ENCODE measurements around the gene F13A1.

F13A1 gene

GRCh38 chr6:6350696-6351095 is 30.2 kb upstream of the F13A1 start:
- H3K27ac ChIP-seq (ENCODE audit: low read depth in 2 of 2, low read length in 2 of 2), result no peak overlapping the region
- no peaks in the 10 kb centered on the region for H3K4me1 ChIP-seq (ENCODE audit: control insufficient read depth in 2 of 2, insufficient read depth in 2 of 2, low read length in 2 of 2)
- H3K36me3 ChIP-seq (ENCODE audit: control insufficient read depth in 2 of 2, insufficient read depth in 2 of 2, low read length in 2 of 2), result no peaks in the 10 kb centered on the region
- H3K27me3 ChIP-seq (ENCODE audit: control insufficient read depth in 2 of 2, insufficient read depth in 2 of 2, low read length in 2 of 2), result no peaks in the 10 kb centered on the region
- no peak overlapping the region for H3K4me3 ChIP-seq (ENCODE audit: low read length in 2 of 2)
- no peak overlapping the region for H3K9ac ChIP-seq (ENCODE audit: low read depth in 1 of 2, low read length in 2 of 2)
- H3K9me3 ChIP-seq (ENCODE audit: control insufficient read depth in 2 of 2, low read length in 2 of 2), result no peaks in the 10 kb centered on the region

GRCh38 chr6:6348256-6348655 is 27.8 kb upstream of the F13A1 start:
- no peaks in the 10 kb centered on the region for H3K27me3 ChIP-seq (ENCODE audit: control insufficient read depth in 2 of 2, insufficient read depth in 2 of 2, low read length in 2 of 2)
- H3K4me3 ChIP-seq (ENCODE audit: low read length in 2 of 2), result no peak overlapping the region
- no peaks in the 10 kb centered on the region for H3K4me1 ChIP-seq (ENCODE audit: control insufficient read depth in 2 of 2, insufficient read depth in 2 of 2, low read length in 2 of 2)
- no peaks in the 10 kb centered on the region for H3K36me3 ChIP-seq (ENCODE audit: control insufficient read depth in 2 of 2, insufficient read depth in 2 of 2, low read length in 2 of 2)
- no peak overlapping the region for H3K9ac ChIP-seq (ENCODE audit: low read depth in 1 of 2, low read length in 2 of 2)
- no peaks in the 10 kb centered on the region for H3K9me3 ChIP-seq (ENCODE audit: control insufficient read depth in 2 of 2, low read length in 2 of 2)
- H3K27ac ChIP-seq (ENCODE audit: low read depth in 2 of 2, low read length in 2 of 2), result no peak overlapping the region

- H3K9ac ChIP-seq (ENCODE audit: low read depth in 1 of 2, low read length in 2 of 2), result no peak overlapping the region
- H3K4me3 ChIP-seq (ENCODE audit: low read length in 2 of 2), result no peak overlapping the region
- no peaks in the 10 kb centered on the region for H3K36me3 ChIP-seq (ENCODE audit: control insufficient read depth in 2 of 2, insufficient read depth in 2 of 2, low read length in 2 of 2)
- H3K27me3 ChIP-seq (ENCODE audit: control insufficient read depth in 2 of 2, insufficient read depth in 2 of 2, low read length in 2 of 2), result no peaks in the 10 kb centered on the region
- no peaks in the 10 kb centered on the region for H3K4me1 ChIP-seq (ENCODE audit: control insufficient read depth in 2 of 2, insufficient read depth in 2 of 2, low read length in 2 of 2)
- H3K27ac ChIP-seq (ENCODE audit: low read depth in 2 of 2, low read length in 2 of 2), result no peak overlapping the region
- no peaks in the 10 kb centered on the region for H3K9me3 ChIP-seq (ENCODE audit: control insufficient read depth in 2 of 2, low read length in 2 of 2)
These were observed 26.1 kb upstream of the F13A1 start for GRCh38 chr6:6346427-6347023.

GRCh38 chr6:6333501-6333900 is 13.0 kb upstream of the F13A1 start:
- no peak overlapping the region for H3K27ac ChIP-seq (ENCODE audit: low read depth in 2 of 2, low read length in 2 of 2)
- peaks cover 0 to 3% of the 10 kb centered on the region in 2 donors for H3K27me3 ChIP-seq (ENCODE audit: control insufficient read depth in 2 of 2, insufficient read depth in 2 of 2, low read length in 2 of 2)
- no peak overlapping the region for H3K9ac ChIP-seq (ENCODE audit: low read depth in 1 of 2, low read length in 2 of 2)
- H3K9me3 ChIP-seq (ENCODE audit: control insufficient read depth in 2 of 2, low read length in 2 of 2), result no peaks in the 10 kb centered on the region
- H3K4me1 ChIP-seq (ENCODE audit: control insufficient read depth in 2 of 2, insufficient read depth in 2 of 2, low read length in 2 of 2), result peaks cover 0 to 4% of the 10 kb centered on the region in 2 donors
- no peaks in the 10 kb centered on the region for H3K36me3 ChIP-seq (ENCODE audit: control insufficient read depth in 2 of 2, insufficient read depth in 2 of 2, low read length in 2 of 2)
- no peak overlapping the region for H3K4me3 ChIP-seq (ENCODE audit: low read length in 2 of 2)

- H3K36me3 ChIP-seq (ENCODE audit: control insufficient read depth in 2 of 2, insufficient read depth in 2 of 2, low read length in 2 of 2), result no peaks in the 10 kb centered on the region
- H3K4me3 ChIP-seq (ENCODE audit: low read length in 2 of 2), result no peak overlapping the region
- H3K4me1 ChIP-seq (ENCODE audit: control insufficient read depth in 2 of 2, insufficient read depth in 2 of 2, low read length in 2 of 2), result peaks cover 0 to 4% of the 10 kb centered on the region in 2 donors
- no peak overlapping the region for H3K27ac ChIP-seq (ENCODE audit: low read depth in 2 of 2, low read length in 2 of 2)
- H3K27me3 ChIP-seq (ENCODE audit: control insufficient read depth in 2 of 2, insufficient read depth in 2 of 2, low read length in 2 of 2), result peaks cover 0 to 3% of the 10 kb centered on the region in 2 donors
- H3K9me3 ChIP-seq (ENCODE audit: control insufficient read depth in 2 of 2, low read length in 2 of 2), result no peaks in the 10 kb centered on the region
- no peak overlapping the region for H3K9ac ChIP-seq (ENCODE audit: low read depth in 1 of 2, low read length in 2 of 2)
These were observed 12.4 kb upstream of the F13A1 start for GRCh38 chr6:6332811-6333244.

- peaks cover 0 to 4% of the 10 kb centered on the region in 2 donors for H3K4me1 ChIP-seq (ENCODE audit: control insufficient read depth in 2 of 2, insufficient read depth in 2 of 2, low read length in 2 of 2)
- H3K9ac ChIP-seq (ENCODE audit: low read depth in 1 of 2, low read length in 2 of 2), result no peak overlapping the region
- H3K27me3 ChIP-seq (ENCODE audit: control insufficient read depth in 2 of 2, insufficient read depth in 2 of 2, low read length in 2 of 2), result peaks cover 0 to 3% of the 10 kb centered on the region in 2 donors
- H3K9me3 ChIP-seq (ENCODE audit: control insufficient read depth in 2 of 2, low read length in 2 of 2), result no peaks in the 10 kb centered on the region
- no peaks in the 10 kb centered on the region for H3K36me3 ChIP-seq (ENCODE audit: control insufficient read depth in 2 of 2, insufficient read depth in 2 of 2, low read length in 2 of 2)
- no peak overlapping the region for H3K4me3 ChIP-seq (ENCODE audit: low read length in 2 of 2)
- H3K27ac ChIP-seq (ENCODE audit: low read depth in 2 of 2, low read length in 2 of 2), result peak overlapping the region in 1 of 2 donors; percentile 31
These were observed 11.6 kb upstream of the F13A1 start for GRCh38 chr6:6331946-6332601.

- H3K27me3 ChIP-seq (ENCODE audit: control insufficient read depth in 2 of 2, insufficient read depth in 2 of 2, low read length in 2 of 2), result peaks cover 0 to 3% of the 10 kb centered on the region in 2 donors
- no peak overlapping the region for H3K4me3 ChIP-seq (ENCODE audit: low read length in 2 of 2)
- peak overlapping the region in 1 of 2 donors; percentile 31 for H3K27ac ChIP-seq (ENCODE audit: low read depth in 2 of 2, low read length in 2 of 2)
- peaks cover 0 to 4% of the 10 kb centered on the region in 2 donors for H3K4me1 ChIP-seq (ENCODE audit: control insufficient read depth in 2 of 2, insufficient read depth in 2 of 2, low read length in 2 of 2)
- no peaks in the 10 kb centered on the region for H3K36me3 ChIP-seq (ENCODE audit: control insufficient read depth in 2 of 2, insufficient read depth in 2 of 2, low read length in 2 of 2)
- H3K9me3 ChIP-seq (ENCODE audit: control insufficient read depth in 2 of 2, low read length in 2 of 2), result no peaks in the 10 kb centered on the region
- no peak overlapping the region for H3K9ac ChIP-seq (ENCODE audit: low read depth in 1 of 2, low read length in 2 of 2)
These were observed 10.9 kb upstream of the F13A1 start for GRCh38 chr6:6331393-6331792.

GRCh38 chr6:6330407-6330806 is 9.9 kb upstream of the F13A1 start:
- Histone ChIP-seq H3K36me3 (ENCODE audit: control insufficient read depth in 2 of 2, insufficient read depth in 2 of 2, low read length in 2 of 2) (no peaks in the 10 kb centered on the region), H3K9me3 (ENCODE audit: control insufficient read depth in 2 of 2, low read length in 2 of 2) (no peaks in the 10 kb centered on the region), H3K27ac (ENCODE audit: low read depth in 2 of 2, low read length in 2 of 2) (peak overlapping the region in 1 of 2 donors; percentile 22), H3K4me1 (ENCODE audit: control insufficient read depth in 2 of 2, insufficient read depth in 2 of 2, low read length in 2 of 2) (peaks cover 0 to 4% of the 10 kb centered on the region in 2 donors), H3K9ac (ENCODE audit: low read depth in 1 of 2, low read length in 2 of 2) (no peak overlapping the region), H3K27me3 (ENCODE audit: control insufficient read depth in 2 of 2, insufficient read depth in 2 of 2, low read length in 2 of 2) (peaks cover 0 to 3% of the 10 kb centered on the region in 2 donors), H3K4me3 (ENCODE audit: low read length in 2 of 2) (no peak overlapping the region)

GRCh38 chr6:6328451-6328850 is 8.0 kb upstream of the F13A1 start:
- H3K4me1 ChIP-seq (ENCODE audit: control insufficient read depth in 2 of 2, insufficient read depth in 2 of 2, low read length in 2 of 2), result peaks cover 0 to 4% of the 10 kb centered on the region in 2 donors
- H3K27ac ChIP-seq (ENCODE audit: low read depth in 2 of 2, low read length in 2 of 2), result no peak overlapping the region
- H3K9ac ChIP-seq (ENCODE audit: low read depth in 1 of 2, low read length in 2 of 2), result no peak overlapping the region
- H3K27me3 ChIP-seq (ENCODE audit: control insufficient read depth in 2 of 2, insufficient read depth in 2 of 2, low read length in 2 of 2), result peaks cover 0 to 5% of the 10 kb centered on the region in 2 donors
- no peaks in the 10 kb centered on the region for H3K36me3 ChIP-seq (ENCODE audit: control insufficient read depth in 2 of 2, insufficient read depth in 2 of 2, low read length in 2 of 2)
- H3K4me3 ChIP-seq (ENCODE audit: low read length in 2 of 2), result no peak overlapping the region
- H3K9me3 ChIP-seq (ENCODE audit: control insufficient read depth in 2 of 2, low read length in 2 of 2), result no peaks in the 10 kb centered on the region

GRCh38 chr6:6323352-6323751 is 2.9 kb upstream of the F13A1 start:
- H3K9ac ChIP-seq (ENCODE audit: low read depth in 1 of 2, low read length in 2 of 2), result no peak overlapping the region
- no peaks in the 10 kb centered on the region for H3K9me3 ChIP-seq (ENCODE audit: control insufficient read depth in 2 of 2, low read length in 2 of 2)
- no peak overlapping the region for H3K27ac ChIP-seq (ENCODE audit: low read depth in 2 of 2, low read length in 2 of 2)
- no peaks in the 10 kb centered on the region for H3K4me1 ChIP-seq (ENCODE audit: control insufficient read depth in 2 of 2, insufficient read depth in 2 of 2, low read length in 2 of 2)
- H3K36me3 ChIP-seq (ENCODE audit: control insufficient read depth in 2 of 2, insufficient read depth in 2 of 2, low read length in 2 of 2), result no peaks in the 10 kb centered on the region
- H3K4me3 ChIP-seq (ENCODE audit: low read length in 2 of 2), result no peak overlapping the region
- peaks cover 6 to 20% of the 10 kb centered on the region in 2 donors for H3K27me3 ChIP-seq (ENCODE audit: control insufficient read depth in 2 of 2, insufficient read depth in 2 of 2, low read length in 2 of 2)
